Activated T-cell treated with anti-CD3 and anti-CD28 coated beads for 48 hours (primary cell): ENCODE measurements around the gene AFF3.

ENCODE experiments used
- DNase-seq: peaks from one replicate; pipeline ENCODE4 v3.0.0-alpha.2; 2020; ENCODE audit warnings: low read depth

AFF3 gene

DNA sequence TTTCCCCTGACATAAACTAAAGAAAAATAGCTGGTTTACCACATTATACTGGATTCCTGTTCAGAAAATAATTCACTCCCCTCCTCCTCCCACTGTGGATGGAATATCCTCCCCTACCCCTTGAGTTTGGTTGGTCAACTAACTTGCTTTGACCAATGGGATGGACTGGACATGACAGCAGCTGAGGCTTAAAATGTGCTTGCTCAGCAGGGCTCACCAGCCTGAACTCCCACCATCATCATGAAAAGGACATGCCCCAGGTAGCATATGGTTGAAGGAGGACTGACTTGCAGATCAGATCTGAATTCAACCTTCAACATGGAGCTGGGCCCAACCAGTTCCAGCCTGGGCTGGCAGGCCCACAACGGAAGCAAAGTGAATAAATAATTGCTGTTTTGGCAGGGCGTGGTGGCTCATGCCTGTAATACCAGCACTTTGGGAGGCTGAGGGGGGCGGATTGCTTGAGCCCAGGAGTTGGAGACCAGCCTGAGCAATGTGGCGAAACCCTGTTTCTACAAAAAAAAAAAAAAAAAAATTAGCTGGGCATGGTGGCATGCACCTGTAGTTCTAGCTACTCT lies 284.4 kb downstream of the AFF3 start:
- DNase-seq = no peak

DNA sequence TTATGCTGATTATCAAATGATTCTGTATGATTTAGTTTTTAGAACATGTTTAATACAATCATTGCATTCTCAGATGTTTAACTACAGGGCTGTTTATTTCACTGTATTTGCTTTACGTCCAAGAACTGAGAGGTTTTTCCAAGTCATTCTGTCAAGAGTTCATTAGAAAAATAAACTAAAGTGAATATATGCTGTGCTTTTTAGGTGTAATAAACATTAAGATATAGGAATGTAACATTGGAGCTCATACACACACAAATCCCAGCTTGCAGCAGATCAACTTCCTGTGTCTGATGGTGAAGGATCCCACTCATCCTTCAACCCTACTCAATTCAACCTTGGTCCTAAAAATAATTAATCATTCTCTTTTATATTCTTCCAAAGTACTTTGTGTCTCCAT lies 285.0 kb downstream of the AFF3 start:
- no peak for DNase-seq

DNA sequence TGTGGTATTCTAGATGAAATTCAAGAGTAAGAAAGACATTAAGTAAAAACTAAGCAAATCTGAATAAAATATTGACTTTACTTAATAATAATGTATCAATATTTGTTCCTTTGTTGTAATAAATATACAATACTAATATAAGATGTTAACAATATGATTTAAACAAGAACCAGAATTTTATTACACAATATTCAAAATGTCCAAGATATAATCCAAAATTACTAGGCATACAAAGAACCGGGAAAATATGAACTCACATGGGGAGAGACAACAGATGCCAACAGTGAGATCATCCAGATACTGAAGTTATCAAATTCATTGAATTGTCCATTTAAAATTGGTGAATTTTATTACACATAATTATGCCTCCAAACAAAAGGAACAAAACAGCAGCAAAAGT lies 286.3 kb downstream of the AFF3 start:
- no peak for DNase-seq

DNA sequence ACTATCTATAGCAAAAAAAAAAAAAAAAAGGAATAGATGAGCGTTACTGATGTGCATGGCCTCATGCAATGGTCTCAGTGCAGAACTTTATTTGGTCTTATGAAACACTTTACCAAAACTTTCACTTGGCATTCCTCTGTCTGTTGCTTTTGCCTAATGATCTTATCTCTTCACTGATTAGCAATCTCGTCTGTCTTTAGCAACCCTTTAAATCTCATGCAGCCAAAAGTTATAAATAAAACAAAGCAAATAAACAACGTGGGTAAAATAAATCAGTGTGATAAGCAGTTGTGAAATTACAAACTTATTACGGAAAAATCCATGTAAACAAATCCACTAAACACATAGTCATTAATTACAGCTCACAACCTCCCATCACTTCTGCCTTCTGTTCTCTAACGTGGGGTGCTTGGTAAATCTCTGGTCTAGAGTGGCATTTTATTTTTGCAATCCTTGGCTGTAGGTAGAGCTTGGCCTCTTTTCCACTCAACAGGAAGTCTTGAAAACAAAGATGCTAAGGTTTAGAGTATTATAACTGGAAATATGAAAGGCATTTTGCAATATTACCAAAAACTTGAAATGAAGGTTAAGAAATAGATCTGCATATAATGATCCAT lies 288.0 kb downstream of the AFF3 start:
- no peak for DNase-seq

DNA sequence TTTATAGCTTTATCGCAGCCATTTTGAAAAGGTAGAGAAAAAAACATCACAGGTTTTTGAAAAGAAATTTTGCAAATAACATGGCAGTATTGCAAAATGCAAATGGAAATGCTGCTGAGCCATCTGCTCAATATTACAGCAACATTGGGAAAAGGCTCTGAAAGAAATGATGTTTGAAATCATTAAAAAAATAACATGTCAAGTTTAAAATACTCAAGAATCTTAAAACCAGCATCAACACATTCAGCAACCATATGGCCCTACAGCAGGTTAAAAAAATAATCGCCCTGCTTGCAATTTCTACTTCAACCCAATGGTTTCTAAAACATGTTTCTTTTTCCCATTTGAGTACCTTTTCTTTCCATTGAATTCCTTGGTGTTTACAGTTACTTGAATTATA lies 289.4 kb downstream of the AFF3 start:
- DNase-seq = no peak

DNA sequence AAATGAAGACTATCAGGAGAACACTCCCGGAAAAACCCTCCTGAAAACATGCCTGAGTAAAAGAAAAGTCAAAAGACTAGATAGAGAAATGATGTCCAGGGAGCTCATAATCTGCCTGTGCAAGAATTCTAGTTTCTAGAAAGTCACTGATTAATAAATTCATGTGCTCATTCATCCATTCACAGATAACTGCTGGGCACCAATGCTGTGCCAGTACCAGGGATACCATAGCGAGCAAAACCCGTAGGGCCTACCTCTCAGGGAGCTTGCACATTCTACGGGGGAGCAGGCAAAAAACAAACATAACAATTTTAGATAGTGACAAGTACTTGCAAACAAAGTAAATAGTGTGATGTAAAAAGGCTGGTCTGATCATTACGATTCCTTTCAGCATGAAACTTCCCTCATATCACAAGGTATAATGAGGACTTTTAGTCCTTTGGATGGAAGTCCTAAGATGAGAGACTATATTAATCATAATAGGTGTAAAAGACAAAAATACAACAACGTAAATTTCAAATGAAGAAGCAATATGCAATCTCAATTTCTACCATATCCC lies 289.9 kb downstream of the AFF3 start:
- no peak for DNase-seq

DNA sequence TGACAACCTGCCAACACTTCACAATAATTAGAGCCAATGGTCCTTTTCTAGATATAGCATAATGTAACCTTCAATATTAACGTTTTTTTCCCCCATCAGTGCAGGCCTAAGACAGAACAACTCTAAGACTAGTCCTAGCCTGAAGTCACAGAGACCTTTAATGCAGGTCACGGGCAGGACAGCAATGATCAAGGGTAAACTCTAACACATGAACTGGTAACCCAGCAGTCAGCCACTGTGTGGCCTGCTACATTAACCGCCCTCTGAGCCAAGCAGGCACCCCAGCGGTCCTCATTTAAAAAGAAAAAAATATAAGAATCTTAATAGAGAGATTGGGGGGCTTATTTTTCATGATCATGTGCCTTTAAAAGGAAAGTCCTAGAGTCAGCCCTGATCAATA lies 290.6 kb downstream of the AFF3 start:
- no peak for DNase-seq

DNA sequence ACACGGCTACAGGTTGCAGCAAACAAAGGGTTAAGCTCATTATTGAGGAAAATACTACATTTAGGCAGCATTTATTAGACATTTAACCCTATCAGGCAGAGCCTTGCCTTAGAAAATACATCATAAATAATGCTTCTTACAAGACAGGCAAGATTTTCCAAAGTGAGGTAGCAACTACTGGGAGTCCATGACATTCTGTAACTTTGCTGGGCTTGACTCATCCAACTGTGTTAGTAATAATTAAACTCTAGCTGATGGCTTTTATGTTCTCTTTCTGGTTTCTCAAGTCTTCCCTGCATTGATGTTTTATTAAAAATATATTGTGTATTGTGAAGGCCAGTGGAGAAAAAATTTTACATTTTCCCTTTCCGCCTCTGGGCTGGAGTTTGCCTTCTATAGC lies 291.3 kb downstream of the AFF3 start:
- DNase-seq = no peak

DNA sequence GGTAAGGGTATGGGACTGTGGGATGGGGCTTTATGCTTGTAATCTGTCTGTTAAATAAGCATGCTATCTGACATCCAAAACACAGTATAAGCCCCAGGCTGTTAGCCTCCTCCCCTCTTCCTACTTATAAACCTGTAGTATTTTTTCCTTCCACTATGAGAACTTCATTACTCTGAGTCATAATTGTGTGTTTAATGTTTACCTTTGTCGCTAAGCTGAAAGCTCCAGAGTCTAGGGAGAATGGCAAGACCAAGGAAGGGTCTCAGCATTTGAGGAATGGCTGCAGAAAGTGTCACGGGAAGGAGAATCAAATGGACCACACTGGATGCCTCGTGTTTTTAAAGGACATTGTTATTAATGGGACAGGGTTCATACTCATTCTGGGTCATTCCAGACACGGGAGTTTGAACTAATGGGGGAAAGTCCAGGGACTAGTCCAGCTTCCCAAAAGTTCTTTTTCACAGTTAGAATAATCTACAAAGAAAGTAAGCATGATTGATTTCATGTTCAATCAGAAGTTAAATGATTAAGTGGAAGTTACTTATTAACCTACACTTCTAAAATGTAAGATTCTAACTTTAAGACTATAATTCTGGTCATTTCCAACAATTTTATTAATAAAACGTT lies 292.2 kb downstream of the AFF3 start:
- no peak for DNase-seq

DNA sequence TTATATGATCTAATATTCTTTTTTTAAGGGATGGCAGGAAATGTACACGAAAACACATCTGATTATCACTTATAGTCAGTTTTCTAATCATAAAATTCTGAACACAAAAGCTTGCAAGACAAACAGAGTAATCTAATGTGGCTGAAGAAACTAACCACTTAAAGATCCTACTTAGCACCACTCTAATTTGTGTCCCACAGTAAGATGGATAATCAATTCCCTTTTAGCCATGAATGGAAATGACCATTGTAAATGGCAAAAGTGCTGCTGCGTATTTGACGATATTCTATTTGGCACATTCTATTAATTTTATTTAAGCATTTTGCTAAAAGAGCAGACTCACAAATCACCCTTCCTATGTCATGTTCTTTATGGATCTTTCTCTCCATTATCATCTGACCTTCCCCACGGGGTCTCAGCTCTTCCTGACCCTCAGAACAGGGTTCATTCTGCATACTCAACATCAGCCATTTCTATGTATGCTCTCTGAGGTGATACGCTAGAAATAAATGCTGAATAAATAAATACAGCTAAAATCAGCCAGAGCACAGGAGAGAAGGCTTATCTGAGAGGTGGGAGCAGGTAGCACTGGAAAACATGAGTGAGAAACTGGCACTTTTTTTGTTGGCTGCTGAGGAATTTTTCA lies 295.8 kb downstream of the AFF3 start:
- no peak for DNase-seq

DNA sequence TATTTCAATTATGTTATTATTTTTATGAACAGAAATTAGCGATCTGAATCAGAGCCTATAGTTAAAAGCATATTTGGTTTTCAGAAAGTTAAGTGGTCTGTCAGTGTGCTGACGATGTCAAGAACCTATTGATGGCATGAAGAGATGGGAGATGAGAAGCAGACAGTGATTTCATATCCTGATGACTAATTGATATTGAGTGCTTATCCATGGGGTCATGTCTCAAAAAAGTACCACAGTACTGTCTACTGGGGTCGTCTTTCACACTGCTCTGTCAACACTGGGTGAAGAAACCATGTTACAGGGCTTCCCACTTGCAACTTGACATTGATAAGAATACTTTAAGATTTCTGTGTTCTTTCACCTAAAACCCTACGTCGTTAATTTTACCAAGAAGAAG lies 297.1 kb downstream of the AFF3 start:
- DNase-seq = no peak

DNA sequence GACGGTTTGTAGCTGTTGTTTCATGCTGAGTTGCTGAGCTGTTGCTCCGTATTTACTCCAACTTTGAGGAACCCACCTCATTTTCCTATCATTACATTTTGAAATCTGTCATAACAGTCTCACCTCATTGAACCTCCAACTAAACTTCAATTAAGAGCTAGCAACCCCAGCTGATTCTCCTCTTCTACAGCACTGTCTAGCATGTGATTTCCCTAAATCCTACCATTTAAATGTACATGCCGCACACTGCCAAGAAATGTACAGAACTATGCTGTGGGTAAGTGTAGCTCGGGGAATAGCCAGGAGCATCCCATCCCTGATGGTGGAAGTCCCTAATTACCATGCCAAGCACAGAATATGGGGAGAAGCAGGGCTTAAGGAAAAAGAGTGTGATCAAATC lies 299.9 kb downstream of the AFF3 start:
- no peak for DNase-seq

DNA sequence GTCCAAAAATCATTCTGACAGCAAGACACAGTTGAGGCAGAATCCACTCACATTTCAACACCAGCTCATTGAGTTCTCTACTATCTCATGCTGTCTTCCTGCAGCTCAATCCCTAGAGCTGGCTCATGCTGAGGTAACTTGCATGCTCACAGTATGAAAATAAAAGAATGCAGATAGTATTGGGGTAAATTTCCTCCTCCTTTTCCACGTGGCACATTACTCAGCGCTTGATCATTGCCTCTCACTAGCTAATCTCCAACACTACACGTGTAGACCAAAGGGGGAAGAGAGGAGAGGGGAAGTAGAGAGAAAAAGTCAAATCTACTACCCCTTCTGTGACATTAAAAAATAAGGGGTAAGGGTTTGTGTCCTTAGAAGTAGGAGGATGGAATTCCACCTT lies 300.6 kb downstream of the AFF3 start:
- no peak for DNase-seq

DNA sequence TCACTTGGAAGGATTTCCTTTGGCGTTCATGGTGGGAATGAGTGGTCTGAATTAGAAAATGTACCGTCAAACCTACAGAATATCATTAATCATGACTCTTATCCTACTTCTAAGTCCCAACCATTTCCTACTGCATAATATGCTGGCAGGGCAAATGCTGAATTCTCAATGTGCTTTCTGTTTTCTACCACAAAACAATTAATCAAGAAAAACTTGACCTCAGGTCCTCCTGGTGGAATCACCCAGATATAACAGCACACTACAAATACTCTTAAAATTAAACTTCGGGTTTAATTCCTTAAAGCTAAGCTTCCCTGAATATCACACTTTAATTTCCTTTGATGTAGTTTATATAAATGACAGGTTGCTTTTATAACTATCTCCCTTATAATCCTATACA lies 301.6 kb downstream of the AFF3 start:
- DNase-seq = no peak

DNA sequence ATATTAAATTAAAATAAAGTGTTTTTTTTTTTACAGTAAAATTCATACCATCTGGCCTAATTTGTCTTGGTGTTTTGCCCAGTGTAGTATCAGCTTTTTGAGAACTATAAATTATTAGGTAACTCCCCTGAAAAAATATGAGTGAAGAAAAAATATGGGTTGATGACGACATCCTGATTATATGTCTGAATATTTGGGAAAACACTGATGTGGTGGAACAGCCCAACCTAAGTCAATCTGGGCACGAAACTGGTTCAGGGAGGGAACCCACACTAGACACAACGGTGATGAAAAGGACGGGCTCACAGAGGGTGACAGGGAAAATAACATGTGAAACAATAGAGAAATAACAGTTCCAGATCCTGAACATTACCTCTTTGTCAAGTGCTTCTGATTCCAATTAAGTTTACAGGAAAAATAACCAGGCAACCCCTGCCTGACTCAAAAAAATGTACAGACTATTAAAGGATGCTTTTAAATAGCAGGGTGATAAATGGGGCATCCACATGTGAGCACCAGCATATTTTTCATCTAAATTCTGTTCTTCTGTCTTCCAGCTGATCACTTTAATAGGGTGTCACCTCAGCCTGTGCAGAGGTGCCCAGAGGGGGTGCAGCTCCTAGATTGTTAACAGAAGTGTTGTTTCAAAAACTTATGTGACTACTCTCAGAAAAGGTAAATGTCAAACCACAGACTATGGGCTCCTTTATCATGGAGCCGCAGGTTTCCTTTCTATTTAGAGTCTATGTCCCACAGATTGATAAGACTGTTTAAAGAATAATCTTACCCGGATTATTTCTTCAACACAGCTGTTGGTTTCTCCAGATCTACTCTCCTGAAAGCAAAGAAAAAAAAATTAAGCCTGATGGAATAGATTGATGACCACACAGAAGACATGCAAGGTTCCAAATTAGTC lies 305.4 kb downstream of the AFF3 start:
- DNase-seq = no peak

DNA sequence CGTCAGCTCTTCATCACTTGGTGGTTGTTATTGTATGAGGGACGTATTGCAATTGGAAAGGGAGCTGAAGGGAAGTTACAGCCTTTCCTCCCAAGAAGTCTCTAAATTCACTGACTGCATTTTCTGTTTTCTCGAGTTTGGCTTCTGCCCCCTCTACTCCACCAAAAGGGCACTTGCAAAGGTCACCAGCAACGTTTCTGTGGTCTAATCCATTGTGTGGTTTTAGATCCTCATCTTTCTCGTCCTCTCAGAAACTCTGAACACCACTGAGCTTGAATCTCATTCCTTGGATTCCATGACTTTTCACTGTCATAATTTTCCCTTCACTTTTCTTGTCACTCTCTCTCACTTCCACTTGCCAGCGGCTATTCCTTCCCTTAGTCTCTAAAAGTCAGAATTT lies 308.0 kb downstream of the AFF3 start:
- DNase-seq = no peak

DNA sequence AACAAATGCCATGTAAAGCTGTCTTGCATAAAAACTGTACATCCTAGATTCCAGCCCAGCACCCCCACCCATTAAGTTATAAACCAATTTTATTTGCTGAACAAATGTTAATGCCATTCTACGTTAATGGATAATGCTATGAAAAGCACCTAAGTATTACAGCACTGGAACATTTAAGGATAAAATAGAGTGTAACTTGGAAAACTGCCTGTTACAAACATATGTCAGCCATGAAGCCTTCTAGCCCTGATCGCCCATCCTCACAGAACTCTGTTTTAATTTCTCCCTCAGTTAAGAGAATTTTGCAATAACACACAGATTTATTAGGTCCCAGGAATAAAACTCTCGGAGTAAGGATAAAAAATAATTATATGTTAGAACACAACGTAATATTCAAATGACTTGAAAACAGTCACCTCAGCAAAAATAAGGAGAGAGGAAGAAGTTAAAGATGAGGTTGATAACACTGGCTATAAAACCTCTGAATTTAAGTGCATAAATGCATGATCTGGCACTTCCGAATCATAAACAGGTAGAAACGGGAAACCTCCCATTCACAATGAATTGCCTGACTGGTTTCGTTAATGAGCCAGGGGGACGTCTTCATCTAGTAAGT lies 308.7 kb downstream of the AFF3 start:
- no peak for DNase-seq

DNA sequence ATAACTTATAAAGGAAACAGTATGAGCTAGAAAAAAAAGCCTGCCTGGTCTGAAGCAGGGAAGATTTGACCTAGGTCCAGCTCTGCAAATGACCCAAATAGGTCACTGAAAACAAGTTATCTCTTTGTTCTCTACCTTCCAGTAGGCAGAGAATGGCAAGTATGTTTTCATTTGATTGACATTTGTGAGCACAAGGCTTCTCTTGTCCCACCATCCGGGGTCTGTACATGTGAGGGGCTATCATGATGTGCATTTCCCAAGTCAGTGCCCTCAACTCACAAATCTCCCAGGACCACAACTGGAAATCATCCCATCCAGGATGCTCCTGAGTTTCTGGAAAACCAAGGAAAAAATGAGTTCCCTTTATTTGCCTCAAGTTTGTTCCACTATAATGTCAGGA lies 309.5 kb downstream of the AFF3 start:
- no peak for DNase-seq

DNA sequence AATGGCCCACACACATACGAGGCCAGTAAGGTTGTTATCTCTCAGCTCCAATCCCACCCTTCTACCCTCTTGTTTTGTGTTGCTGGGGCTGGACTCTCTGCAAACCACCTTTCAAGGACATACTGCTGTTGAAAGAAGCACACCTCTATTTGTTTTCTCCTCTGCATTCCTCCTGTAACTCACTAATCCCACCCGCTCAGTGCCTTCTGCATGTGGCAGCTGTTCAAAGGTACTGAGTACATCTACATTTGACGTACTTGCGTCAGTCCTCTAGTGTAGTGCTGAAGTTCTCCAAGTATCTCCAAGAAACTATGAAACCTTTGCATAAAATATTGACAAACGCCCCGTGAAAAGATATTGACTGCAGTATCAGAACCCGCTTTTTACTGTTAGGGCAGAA lies 310.6 kb downstream of the AFF3 start:
- no peak for DNase-seq

DNA sequence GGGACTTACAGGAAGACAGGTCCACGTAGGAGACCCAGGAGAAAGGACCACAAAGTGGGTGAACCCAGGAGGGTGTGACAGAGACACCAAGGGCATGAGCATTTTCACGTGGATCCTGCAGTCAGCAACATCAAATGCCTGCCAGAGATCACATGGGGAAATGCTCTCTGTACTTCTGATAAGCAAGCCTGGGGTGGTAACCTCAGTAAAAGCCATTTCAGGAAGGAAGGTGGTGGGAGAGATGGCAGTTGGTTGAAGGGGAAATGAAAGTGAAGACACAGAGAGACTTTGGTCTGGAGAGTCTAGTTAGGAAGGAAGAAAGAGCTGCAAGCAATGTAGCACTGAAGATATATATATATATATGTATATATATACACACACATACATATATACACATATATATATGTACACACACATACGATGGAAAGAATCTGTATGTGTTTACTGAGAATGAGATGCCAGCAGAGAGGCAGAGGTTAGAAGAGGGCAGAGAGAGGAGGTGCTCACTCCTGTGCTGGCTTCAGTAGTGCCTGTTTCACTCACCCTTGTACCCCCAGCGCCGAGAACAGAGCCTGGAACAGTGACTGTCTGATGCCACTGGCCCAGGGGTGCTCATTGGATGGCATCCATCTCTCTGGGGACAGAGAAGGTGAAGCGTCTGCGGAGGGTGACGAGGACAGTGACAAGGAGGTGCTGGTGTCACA lies 314.9 kb downstream of the AFF3 start:
- DNase-seq = no peak

DNA sequence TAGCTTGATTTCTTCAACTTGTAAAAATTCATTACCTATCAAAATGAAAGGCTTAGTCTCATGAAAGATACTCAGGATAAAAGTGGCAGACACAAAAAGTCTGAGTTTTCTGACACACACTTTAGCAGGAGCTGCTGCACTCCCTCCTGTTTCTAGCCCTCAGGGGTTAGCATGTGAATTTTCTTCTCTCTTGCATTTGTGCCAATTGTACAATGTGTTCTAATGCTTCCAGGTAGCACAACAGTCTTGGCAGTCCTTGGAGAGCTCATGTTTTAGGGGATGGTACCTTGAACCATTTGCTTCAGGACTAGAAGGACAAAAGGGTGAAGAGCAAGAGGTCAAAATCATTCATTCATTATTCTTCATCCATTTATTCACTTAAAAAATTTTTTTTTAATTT lies 316.8 kb downstream of the AFF3 start:
- DNase-seq = no peak
